ENCODE results near the gene TMIGD3.

TMIGD3 gene

DNA sequence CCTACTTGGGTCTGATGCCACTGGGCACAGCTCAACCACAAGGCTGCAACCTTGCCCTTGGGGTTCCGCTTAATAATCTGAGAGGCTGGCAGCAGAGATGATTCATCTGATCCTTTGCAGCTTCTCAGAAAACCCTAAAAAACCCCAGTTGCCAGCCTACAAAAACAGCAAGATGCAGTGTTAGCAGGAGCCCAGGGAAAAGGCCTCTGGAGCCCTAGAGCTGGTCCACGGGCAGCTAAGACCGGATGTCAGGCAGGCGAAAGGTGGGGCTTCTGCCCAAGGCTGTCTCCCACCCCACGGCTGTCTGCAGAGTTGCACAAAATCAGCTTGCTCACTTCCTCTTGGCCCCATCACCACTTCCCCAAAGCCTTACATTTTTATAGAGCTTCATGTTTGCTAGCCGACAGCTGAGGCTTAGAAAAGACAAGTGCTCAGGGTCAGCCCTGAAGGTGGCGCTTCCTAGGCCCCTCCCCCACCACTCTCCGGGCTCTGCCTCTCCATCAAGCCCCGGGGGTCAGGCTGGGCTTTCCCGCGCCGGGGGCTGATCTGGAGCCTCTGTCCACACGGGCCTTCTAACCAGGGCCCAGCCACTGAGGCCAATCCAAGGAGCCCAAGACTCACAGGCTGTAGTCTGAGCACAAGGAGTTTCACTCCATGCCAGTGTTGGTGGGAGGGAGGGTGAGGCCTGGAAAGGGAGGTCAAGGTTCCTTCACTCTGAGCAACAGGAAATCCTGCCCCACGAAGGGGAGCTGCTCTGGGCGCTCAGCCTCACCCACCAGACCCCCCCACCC, 4.2 kb upstream of the TMIGD3 start:
- peak; percentile 73 for DNase-seq

DNA sequence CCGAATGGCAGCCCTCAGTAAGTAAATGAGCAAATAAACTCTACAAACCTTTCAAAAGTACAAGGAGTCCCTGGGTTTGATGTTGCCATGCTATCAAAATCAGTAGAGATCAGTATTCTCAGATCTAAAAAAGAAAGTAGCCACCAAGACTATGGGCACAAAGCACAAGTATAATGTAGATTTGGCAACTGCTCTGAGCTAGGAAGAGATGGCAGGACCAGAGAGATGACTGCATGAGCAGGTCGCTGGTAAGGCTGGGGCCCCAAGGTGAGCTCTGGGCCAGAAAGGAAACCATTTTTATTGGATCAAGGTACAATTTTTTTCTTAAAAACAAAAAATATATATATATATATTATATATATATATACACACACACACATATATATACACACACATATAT, 3.1 kb upstream of the TMIGD3 start:
- DNase-seq: no peak

DNA sequence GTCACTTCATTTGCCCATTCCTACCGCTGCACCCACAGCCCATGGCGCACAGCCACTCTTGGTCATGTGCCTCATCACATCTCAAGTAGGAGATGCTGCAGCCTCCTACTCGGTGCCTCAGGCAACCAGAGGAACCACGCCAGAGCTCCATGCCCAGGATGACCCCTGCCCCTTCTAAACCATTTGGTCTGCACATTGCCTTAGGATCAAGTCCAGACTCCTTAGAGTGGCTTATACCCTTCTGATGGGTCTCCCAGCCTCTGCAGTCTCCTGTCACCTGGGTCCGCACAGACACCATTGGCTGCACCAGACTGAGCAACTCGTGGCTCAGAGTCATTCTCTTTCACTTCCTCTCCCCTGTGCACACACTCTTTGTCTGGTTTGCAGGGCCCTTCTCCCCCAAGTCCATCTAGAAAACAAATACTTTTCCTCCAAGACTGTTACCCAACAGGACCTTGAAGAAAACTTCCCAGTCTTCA, 2.2 kb upstream of the TMIGD3 start:
- DNase-seq: no peak

DNA sequence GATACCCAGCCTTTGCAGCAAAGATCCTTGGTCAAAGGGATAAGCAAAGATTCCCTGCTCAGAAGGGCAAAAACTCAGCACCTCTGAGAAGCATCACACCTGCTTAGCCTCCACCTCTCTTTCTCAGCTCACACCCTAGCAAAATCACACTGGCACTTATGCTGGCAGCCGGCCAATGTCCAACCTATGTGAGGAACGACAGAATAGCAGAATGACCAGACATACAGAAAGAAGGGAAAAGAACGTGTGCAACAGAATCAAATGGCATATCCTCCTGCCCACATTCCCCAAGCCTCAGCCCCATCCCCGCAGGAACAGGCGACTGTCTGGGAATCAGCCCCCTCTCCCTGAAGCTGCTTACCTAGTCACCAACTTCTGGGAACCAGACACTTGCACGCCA, 664 bp upstream of the TMIGD3 start:
- DNase-seq: no peak

DNA sequence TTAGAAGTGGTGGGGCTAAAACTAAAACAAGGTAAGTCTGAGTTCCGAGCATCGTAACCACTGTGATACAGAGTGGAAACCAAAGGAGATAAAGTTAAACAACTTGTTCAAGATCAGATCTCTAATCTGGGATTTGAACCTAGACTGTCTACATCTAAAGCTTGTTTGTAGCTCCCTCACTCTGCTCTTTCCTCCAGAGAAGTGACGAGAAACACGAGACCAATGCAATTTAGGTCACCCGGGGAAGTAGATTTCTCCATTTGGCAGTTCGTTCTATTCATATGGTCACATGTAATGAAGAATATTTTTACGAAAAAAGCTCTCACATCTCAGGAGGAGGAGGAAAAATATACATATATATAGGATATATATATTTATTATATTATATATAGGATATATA, 1.8 kb downstream of the TMIGD3 start:
- DNase-seq: no peak

DNA sequence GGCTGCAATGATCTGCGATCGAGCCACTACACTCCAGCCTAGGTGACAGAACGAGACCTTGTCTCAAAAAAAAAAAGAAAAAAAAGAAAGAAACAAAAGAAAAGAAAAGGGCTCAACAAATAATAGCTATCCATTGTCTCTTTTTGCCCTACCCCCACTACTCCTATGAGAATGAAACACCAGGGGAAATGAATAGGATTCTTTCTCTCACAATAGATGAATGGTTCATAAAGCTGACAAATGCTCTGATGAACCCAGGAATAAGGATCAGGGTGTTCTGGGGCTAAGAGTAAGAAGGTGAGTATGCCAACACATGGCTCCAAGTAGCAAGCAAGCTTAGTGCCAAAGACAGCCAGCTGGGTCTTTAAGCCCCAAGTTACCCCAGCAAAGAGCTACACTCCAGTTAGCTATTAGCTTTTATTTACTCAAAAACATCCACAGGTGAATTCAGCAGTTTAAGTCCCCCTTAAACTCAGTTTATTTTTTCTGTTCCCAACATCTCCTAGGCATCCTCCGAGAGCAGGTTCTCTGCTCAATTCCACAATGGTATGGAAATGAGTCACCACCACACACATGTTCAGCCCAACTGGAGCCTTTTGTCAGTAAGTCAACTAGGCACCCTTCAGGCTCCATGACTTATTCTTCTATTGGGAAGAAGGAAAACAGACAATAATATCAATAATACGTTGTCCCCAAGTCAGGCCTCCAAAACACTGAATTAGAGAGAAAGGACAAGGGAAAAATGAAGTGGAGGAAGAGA, 4.2 kb downstream of the TMIGD3 start:
- no peak for DNase-seq

DNA sequence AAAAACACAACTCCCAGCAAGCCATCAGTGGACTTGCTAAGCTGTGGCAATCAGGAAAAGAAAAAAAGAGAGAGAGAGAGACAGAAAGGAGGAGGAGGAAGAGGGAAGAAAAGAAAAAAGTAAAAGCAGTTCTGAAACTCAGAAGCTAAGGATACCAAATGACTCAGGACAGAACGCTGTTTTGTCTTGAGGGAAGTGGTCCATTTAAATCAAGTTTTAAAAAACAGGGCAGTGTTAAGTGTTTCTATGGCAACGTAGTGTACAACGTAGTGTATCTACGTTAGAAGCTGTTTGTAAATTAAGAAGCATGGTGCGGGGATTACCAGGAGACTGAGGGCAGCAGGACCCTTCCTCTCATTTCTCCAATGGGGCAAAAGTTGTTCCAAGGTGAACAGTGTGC, 5.8 kb downstream of the TMIGD3 start:
- DNase-seq: no peak

DNA sequence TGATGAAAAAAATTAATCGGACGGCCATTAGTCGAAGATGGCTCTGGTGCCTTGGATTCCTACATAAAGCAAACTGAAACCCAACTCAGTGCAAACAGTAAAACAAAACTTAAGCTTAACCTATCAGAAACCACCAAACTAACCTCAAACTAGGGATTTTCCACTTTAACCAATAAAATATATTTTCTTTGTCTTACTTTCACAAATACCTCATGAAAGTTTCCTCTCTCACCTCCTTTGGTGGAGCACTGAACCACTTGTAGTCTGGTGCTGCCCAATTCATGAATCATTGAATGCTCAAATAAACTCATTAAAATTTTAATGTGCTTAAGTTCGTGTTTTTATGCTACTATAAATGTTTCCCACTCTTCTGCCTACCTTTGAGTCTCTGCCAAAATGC, 7.0 kb downstream of the TMIGD3 start:
- no peak for DNase-seq

DNA sequence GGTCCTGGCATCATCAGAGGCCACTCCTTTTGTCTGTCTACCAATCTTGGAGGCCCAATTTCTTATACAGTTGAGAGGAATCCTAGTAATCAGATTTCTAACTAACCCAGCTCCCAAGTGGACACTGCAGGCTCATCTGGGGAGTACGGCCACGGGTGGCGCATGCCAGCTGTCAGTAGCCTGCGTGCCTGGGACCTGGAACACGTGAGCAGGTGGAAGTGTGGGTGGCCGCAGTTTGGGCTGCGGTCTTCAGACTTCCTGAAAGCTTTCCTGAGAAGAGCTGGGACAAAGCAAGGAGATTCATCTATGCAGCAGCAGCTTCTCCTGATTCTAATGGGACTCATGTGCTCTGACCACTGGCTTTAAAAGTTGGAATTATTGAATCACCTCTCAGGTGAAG, 12.4 kb downstream of the TMIGD3 start:
- DNase-seq: no peak

DNA sequence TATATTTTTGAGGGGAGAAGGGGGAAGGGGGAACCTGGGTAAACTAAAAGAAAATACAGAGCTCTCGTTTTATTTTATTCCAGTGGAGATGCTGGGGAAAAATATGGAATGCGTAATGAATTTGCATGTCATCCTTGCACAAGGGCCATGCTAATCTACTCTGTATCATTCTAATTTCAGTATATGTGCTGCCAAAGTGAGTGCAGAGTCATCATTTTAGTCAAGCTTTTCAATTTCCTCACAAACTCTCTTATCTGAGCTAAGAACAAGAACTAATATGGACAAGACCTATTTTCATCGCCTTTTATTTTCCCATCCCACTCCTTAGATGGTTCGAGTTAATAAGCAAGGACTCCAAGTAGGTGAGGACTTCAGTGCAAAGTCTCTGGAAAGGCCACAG, 13.2 kb downstream of the TMIGD3 start:
- no peak for DNase-seq

DNA sequence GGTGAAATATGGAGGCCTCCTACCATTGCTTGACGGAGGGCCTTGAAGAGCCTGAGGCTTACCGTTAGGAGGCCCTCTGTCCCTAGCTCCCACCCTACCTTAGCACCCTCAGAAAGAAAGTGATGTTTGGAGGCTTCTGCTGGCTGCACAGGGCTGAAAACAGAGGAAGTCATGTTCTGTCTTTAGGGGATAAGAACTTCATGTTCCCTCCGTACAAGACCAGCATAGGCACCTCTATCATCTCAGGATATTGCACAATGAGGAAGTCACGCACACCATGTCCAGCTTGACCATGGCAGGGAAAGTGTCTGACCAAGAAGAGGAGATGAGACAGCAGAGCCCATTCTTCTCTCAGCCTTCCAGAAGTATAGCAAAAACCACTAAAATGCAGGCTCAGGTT, 13.8 kb downstream of the TMIGD3 start:
- DNase-seq: no peak

DNA sequence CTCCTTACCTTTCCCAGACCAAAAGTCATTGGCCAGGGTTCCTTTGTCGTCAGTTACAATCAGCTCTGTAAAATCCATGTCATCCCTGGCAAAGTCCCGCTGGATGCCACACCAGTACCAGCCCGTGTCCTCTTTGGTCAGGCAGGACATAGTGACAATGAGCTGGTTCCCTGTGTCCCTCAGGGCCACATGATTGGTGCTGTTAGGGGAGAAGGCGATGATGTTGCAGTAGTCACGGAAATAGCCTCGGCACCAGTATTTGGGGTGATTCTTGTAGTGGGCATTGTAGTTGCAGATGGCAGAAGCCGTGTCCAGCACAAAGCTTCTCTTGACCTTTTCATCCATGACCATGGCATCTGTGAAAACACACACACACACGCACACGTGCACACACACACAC, 14.8 kb downstream of the TMIGD3 start:
- DNase-seq: no peak

DNA sequence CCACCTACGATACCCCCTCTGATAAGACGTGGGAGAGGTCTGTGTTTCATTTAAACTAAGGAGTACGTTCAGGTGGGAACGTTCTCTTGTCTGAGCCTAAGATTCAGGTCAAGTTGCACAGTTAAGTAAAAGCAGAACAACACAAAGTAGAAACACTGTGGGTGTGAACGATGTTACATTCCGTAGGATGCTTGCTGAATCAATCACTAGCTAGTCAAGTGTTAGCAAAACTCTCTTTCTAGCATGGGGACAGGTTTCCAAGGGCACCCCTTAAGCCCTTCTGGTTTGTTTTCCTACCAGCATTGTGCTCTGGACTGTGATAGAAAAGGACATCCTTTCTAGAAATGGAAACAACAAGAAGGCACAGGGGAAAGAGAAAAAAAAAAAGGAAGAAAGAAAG, 16.3 kb downstream of the TMIGD3 start:
- DNase-seq: no peak

DNA sequence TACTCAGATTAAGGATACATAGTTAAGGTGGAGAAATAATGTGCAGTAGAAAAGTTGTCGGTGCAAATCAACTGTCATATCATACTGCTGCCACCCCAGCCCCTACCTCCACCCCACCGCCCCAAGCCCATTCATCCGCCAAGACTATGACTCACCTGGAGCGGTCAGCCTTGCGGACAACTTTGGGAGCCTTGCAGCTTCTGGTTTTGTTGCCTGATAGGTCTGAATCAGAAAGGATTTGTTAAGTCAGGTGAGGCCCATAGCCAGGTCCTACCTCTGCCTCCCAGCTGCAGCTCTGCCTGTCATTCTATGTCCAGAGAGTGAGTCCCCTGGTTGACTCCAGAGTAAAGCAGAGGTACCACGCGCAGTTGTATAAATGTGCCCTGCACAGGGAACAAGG, 17.0 kb downstream of the TMIGD3 start:
- DNase-seq: no peak

DNA sequence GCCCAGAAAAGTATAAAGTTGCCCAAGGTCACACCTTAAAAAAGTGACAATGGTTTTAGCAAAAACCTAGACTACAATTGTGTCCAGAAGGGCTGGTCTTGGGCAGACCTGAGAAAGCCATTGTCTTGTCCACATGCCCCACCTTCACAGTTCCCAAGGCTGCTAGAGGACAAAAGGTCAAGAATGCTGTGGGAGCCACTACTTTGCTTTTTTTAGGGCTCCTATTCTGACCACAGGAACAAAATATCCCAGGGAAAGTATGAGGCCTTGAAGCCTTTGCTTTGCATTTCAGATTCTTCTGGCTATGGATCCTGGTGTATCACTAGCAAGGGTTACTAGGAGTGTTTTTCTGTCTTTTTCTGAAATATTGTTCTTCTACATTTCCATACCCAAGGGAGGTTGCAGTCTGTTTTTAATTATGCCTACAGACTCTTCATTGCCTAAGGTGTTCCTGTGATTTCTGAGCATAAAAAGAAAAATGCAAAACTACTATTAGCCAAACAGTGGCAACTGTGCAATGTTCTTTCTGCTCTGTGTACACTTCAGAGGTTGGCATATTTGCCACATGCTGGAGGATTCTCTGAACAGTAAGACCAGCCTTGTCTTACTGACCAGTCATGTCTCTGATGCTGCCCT, 18.9 kb downstream of the TMIGD3 start:
- no peak for DNase-seq

DNA sequence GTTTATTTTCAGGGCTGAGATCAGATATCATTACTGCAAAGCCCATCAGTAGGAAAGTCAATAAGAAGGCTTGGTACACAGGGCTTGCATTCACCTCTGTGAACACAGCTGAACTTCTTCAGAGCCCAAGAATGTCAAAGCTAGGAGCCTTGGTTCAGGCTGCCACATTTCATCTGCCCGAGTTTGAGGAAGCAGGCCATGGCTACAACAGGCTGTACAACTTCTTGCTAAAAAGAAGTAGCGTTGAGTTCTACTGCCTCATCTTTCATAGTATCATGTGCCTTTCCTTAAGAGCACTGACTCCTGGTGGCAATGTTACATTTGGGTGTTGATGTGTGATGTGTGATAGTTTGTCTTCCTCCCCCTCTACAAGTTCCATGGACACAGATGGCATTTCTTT, 19.6 kb downstream of the TMIGD3 start:
- no peak for DNase-seq

DNA sequence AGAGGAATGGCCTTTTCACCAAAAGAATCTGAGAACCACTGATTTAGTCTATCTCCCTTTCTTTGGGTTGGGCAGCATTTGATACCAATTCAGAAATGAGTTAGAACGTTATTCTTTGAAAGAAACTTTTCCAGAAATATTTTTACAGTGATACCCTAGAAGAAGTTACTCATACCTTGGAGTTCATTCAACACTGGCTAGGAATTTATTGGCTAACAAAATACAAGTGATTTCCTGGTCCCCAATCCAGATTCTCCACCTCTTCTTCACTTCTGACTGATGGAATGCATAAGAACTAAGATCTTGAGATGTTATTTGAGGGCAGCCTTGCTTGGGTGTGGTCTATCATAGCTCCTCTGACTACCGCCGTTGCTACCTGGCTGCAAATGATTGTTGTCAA, 20.3 kb downstream of the TMIGD3 start:
- DNase-seq: no peak

DNA sequence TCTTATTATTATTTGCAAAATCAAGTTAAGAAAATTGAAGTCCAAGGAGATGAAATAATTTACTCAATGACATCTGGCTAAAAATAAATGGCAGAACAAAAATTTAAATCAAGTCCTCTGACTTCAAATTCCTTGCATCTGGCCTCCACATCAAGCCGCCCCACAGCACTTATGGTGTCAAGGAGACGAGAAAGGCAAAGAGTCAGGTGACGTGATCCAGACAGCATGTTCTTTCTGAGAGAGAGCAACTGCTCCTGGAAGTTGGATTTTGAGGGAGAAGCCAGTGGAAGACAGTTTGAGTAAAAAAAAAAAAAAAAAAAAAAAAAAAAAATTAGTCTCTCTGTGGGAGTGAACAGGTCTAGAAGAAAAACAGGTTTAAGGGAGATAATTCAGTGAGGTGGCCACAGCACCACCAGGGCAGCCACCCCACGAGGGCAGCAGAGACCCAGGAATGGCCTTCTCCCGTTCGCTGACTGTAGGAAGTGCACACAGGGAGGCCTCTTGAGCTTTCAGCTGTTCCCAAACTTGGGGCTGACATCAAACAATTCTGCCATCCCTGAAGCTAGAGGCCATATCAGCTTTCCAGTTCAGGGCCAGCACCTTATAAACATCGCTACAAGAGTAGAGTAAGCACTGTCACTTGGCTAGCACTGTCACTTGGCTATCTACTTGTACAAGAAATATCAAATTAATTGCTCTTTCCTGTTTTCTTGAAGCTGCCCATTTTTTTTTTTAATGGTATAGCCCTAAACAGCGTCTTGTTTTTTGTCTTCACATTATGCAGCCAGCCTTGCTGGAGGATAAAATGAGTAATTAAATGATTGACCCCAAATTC, 21.8 kb downstream of the TMIGD3 start:
- no peak for DNase-seq

DNA sequence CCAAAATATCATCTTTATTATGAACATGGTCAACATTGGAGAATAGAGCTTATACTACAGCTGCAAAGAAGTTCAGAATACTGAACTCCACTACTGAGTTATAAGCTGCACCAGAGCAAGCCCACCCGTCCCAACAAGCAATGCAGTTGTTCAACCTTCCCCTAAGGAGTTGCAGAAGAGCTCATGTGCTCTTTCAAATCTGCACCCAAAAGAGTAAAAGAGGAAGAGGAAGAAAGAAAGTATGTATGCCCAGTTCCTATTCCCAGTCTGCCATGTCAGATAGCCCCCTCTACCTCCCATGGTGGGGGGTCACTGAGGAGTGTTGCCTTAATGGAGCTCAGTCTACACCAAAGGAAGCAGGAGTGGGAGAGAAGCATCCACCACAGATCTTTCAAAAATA, 22.8 kb downstream of the TMIGD3 start:
- no peak for DNase-seq

DNA sequence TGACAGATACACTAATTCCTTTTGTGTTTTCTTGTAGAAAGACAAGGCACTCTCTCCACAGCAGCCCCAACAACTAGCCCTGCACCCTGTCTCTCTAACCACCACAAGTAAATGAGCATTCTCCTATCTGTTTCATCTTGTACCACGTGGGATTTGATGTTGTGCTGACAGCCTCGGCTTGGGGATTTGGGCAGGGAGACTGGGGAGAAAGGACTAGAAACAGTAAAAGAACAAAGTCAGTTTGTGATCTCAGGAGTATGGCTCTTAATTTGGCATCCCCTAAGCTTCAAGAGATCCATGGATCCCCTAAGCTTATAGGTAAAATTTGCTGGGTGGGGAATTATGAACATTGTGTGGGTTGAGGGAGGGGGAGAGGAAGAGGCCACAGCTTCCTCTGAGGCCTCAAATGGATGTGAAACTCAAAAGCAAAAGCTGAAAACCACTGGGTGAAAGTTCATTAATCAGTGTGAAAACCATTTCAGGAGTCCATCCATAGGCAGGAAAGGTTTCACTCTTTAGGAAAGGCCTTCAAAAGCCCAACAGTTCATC, 26.6 kb downstream of the TMIGD3 start:
- DNase-seq: no peak

DNA sequence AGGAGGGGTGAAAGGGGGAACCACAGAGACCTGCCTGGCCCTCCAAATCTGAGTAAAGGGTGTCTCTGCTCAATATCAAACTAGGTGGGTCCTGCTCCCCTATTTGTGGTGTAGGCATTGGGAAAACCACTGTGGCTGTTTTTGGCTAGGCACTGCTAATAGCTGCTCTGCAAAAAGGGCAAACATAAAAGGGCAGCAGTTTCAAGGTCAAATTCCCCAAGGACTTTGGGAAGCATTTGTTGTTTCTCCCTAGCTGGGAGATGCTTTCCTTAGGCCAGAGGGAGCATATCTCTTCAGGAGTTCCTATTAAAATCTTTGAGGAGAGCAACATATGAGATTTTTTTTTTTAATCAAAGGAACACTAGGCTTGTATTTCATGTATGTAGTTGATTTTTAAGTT, 27.2 kb downstream of the TMIGD3 start:
- DNase-seq: no peak

DNA sequence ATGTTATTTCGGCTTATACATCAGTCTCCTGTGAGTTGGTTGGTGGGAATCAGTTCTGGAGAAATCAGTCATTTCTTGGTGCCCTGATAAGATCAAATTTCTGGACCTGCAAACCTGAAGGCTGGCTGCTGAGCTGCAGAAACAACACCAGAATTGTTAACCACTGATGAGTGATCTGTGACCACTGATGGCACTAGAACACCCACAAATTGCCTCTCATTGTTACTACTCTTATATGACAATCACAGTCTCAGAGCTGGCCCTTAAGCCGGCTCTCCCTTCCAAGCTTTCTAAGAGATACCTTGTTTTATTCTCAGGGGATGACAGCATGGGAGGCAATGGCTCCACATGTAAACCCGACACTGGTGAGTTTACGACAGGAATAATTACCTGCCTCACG, 27.7 kb downstream of the TMIGD3 start:
- no peak for DNase-seq

DNA sequence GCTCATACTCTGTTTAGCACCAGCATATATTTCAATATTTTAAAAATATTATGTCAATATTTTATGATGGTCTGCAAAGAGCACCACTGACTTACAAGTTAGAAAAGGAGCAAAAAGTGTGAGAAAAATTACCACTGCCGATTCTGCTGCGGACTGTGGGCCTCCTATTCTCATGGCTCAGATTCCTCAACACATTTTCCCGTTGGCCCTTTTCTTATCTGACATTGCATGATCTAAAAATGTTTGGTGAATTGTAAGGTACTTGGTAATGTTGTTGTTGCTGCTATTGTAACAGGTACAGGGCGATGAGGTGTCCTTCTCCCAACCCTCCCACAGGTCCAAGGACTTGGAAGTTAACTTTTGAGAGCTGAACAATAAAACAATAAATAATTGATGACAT, 28.9 kb downstream of the TMIGD3 start:
- no peak for DNase-seq

Data from activated CD4-positive, CD25-positive, alpha-beta regulatory T cell treated with anti-CD3 and anti-CD28 coated beads, Interleukin-2, amount 50 U/mL, for 72 hours (primary cell).